Spleen (tissue), 11 donors: ENCODE measurements around the gene TNPO3. TPM values are rescaled to one million over a fixed set of nuclear protein-coding genes. Genes with fewer than 3 reads are reported as not detected.
"Not testable (repeated sequence)": the region's sequence is repeated elsewhere in the genome, so short reads cannot be mapped to it uniquely, and the experiment has no call there.

ENCODE experiments used
- DNase-seq: peaks from one replicate; pipeline ENCODE4 v3.0.0-alpha.2; 2020
- H3K27ac ChIP-seq, 8 donors: fragments of 200-600 bp; sonication (generic) in 7 of 8; 1 replicate in 4 of 8; 2 replicates in 4 of 8; pipeline versions ENCODE4 v1.5.0 to v1.8.0; 2016 to 2021; ENCODE audit warnings: inconsistent platforms in 4 of 8, mild to moderate bottlenecking in 4 of 8, moderate library complexity in 1 of 8
- H3K27me3 ChIP-seq, 7 donors: fragments of 200-600 bp; sonication (generic) in 6 of 7; replicated peaks in 1 of 7; 1 replicate in 4 of 7; 2 replicates in 3 of 7; pipeline versions ENCODE4 v1.5.0 to v1.8.0; 2016 to 2021; ENCODE audit warnings: inconsistent platforms in 3 of 7, mild to moderate bottlenecking in 1 of 7
- H3K36me3 ChIP-seq, 6 donors: fragments of 200-600 bp; sonication (generic) in 5 of 6; 1 replicate in 4 of 6; 2 replicates in 2 of 6; pipeline versions ENCODE4 v1.5.0 to v1.8.0; 2016 to 2021; ENCODE audit warnings: inconsistent platforms in 2 of 6
- H3K4me1 ChIP-seq, 6 donors: fragments of 200-600 bp; sonication (generic) in 5 of 6; 1 replicate in 3 of 6; 2 replicates in 3 of 6; pipeline versions ENCODE4 v1.5.0 to v1.8.0; 2016 to 2021; ENCODE audit warnings: inconsistent platforms in 3 of 6
- H3K4me3 ChIP-seq, 8 donors: fragments of 200-600 bp; sonication (generic) in 7 of 8; 1 replicate in 4 of 8; 2 replicates in 4 of 8; pipeline versions ENCODE4 v1.5.0 to v1.8.0; 2016 to 2021; ENCODE audit warnings: inconsistent platforms in 4 of 8, mild to moderate bottlenecking in 4 of 8, moderate library complexity in 2 of 8
- H3K9me3 ChIP-seq, 8 donors: fragments of 200-600 bp; sonication (generic) in 7 of 8; 1 replicate in 4 of 8; 2 replicates in 4 of 8; pipeline versions ENCODE4 v1.5.0 to v1.8.0; 2016 to 2021; ENCODE audit warnings: inconsistent platforms in 4 of 8
- CTCF ChIP-seq, 11 experiments: fragments of 200-600 bp in 7 of 11; fragments of 450-650 bp in 4 of 11; sonication (generic) in 4 of 11; IDR thresholded peaks in 8 of 11; conservative IDR thresholded peaks in 3 of 11; 1 replicate in 7 of 11; 2 replicates in 4 of 11; pipeline versions ENCODE4 v1.4.0 to v1.8.0; 2016 to 2021; ENCODE audit warnings: antibody characterized with exemption in 11 of 11, inconsistent platforms in 4 of 11, mild to moderate bottlenecking in 1 of 11
- POLR2A ChIP-seq, 3 donors: fragments of 450-650 bp; IDR thresholded peaks; one replicate each; pipeline ENCODE4 v1.5.1; 2017; ENCODE audit warnings: antibody characterized with exemption in 3 of 3, mild to moderate bottlenecking in 1 of 3
- POLR2AphosphoS5 ChIP-seq, 3 donors: sonication (generic); formaldehyde crosslinking; IDR thresholded peaks; one replicate each; pipeline ENCODE4 v1.5.1; 2017; ENCODE audit warnings: antibody characterized with exemption in 3 of 3
- WGBS, 5 donors: extraction: QIAGEN DNeasy Blood & Tissue Kit in 3 of 5; methylation state at CpG; one replicate each; pipeline versions ENCODE4 v1.1.5 to v1.1.7; 2013 to 2018; 5-methylcytosine and 5-hydroxymethylcytosine counted together
- intact Hi-C: fragments of 100-400 bp; cut with DNase I; formaldehyde crosslinking; loops from one replicate; pipeline ENCODE4 v1.15.0; 2023; ENCODE audit warnings: low total_unique reads
- polyA plus RNA-seq, 3 donors: library from polyadenylated mRNA; stranded (reverse); fragments of 200-250 nt; gene quantifications; one replicate each; pipeline ENCODE4 v1.2.1, GENCODE V29; 2013
- total RNA-seq, 7 donors: library from RNA; depleted of rRNA in 3 of 7; stranded (reverse); fragments of >200 nt in 3 of 7; fragmentation: NEBNext Ultra II Directional in 4 of 7; extraction: Animal tissue kit (Norgen Biotek cat#: 25700) in 4 of 7; gene quantifications; one replicate each; pipeline versions ENCODE4 v1.1.0 to v1.2.1, GENCODE V29; 2016 to 2021
- donor health status: healthy with polysubstance abuse.
- donor health status: DM: no; HTN: no; CAD: no; lungs with moderate emphysema.
- donor health status: DM: no; HTN: no; CAD: no.
- donor health status: Bipolar disorder and iron deficiency.
- donor health status: healthy.
- donor health status: DM: no; HTN: no; CAD: no.
- donor health status: DM: yes; HTN: yes; CAD: no.

The TNPO3 gene
- total and polyA plus RNA-seq, 10 donors: 11.2 to 49.0 (median 35.1) TPM

- Histone ChIP-seq H3K4me1 (peaks cover 0 to 32% (median 17%) of the 10 kb centered on the region in 6 donors), H3K27me3 (no peaks in the 10 kb centered on the region), H3K27ac (no peak overlapping the region), H3K9me3 (no peaks in the 10 kb centered on the region), H3K4me3 (no peak overlapping the region), H3K36me3 (peaks cover 0 to 98% (median 58%) of the 10 kb centered on the region in 6 donors)
- 90 to 94% (median 92%) methylated on average over 4 of the region's 4 CpGs for WGBS, 5 donors
- intact Hi-C loops: no loop called here
- TF ChIP-seq CTCF (IDR thresholded peaks at IDR 0.05 in 8 of 11, conservative IDR thresholded peaks at IDR 0.05 in 3 of 11) (no peak), POLR2A (IDR thresholded peaks at IDR 0.05) (no peak), POLR2AphosphoS5 (IDR thresholded peaks at IDR 0.05) (no peak)
- DNase-seq: no peak
These were observed 49.7 kb downstream of the TNPO3 start for GRCh38 chr7:129005186-129005585.

GRCh38 chr7:128997181-128997580 is 57.7 kb downstream of the TNPO3 start:
- Histone ChIP-seq H3K36me3 (peaks cover 4 to 100% (median 84%) of the 10 kb centered on the region in 6 donors), H3K4me3 (no peak overlapping the region), H3K9me3 (no peaks in the 10 kb centered on the region), H3K4me1 (no peaks in the 10 kb centered on the region), H3K27me3 (no peaks in the 10 kb centered on the region), H3K27ac (no peak overlapping the region)
- no peak for TF ChIP-seq POLR2AphosphoS5 (IDR thresholded peaks at IDR 0.05)
- no peak for TF ChIP-seq POLR2A (IDR thresholded peaks at IDR 0.05)
- no peak for TF ChIP-seq CTCF (IDR thresholded peaks at IDR 0.05 in 8 of 11, conservative IDR thresholded peaks at IDR 0.05 in 3 of 11)
- intact Hi-C loops: no loop called here
- no peak for DNase-seq
- WGBS, 5 donors: 95 to 97% (median 97%) methylated on average over 5 of the region's 5 CpGs

GRCh38 chr7:128994560-128994959 is 60.4 kb downstream of the TNPO3 start:
- H3K27ac ChIP-seq, H3K4me3 ChIP-seq, H3K27me3 ChIP-seq, DNase-seq, H3K4me1 ChIP-seq, H3K9me3 ChIP-seq, intact Hi-C loops: not testable (repeated sequence)
- H3K36me3 ChIP-seq: peaks cover 4 to 100% (median 81%) of the 10 kb centered on the region in 6 donors
- 96 to 99% (median 96%) methylated on average over 8 of the region's 8 CpGs for WGBS, 5 donors

- Histone ChIP-seq H3K36me3 (peaks cover 4 to 100% (median 80%) of the 10 kb centered on the region in 6 donors), H3K27ac (no peak overlapping the region), H3K9me3 (no peaks in the 10 kb centered on the region), H3K4me1 (no peaks in the 10 kb centered on the region), H3K27me3 (no peaks in the 10 kb centered on the region), H3K4me3 (no peak overlapping the region)
- TF ChIP-seq POLR2AphosphoS5 (IDR thresholded peaks at IDR 0.05) (no peak), CTCF (IDR thresholded peaks at IDR 0.05 in 8 of 11, conservative IDR thresholded peaks at IDR 0.05 in 3 of 11) (no peak), POLR2A (IDR thresholded peaks at IDR 0.05) (no peak)
- intact Hi-C loops: no loop called here
- no peak for DNase-seq
- 92 to 100% (median 95%) methylated on average over 2 of the region's 2 CpGs for WGBS, 5 donors
These were observed 61.5 kb downstream of the TNPO3 start for GRCh38 chr7:128993419-128993818.

- H3K4me3 ChIP-seq: no peak overlapping the region
- H3K27ac ChIP-seq: no peak overlapping the region
- intact Hi-C loops: no loop called here
- no peaks in the 10 kb centered on the region for H3K27me3 ChIP-seq
- H3K4me1 ChIP-seq: no peaks in the 10 kb centered on the region
- no peaks in the 10 kb centered on the region for H3K9me3 ChIP-seq
- H3K36me3 ChIP-seq: peaks cover 0 to 100% (median 84%) of the 10 kb centered on the region in 6 donors
- TF ChIP-seq POLR2A (IDR thresholded peaks at IDR 0.05) (no peak), CTCF (IDR thresholded peaks at IDR 0.05 in 8 of 11, conservative IDR thresholded peaks at IDR 0.05 in 3 of 11) (no peak), POLR2AphosphoS5 (IDR thresholded peaks at IDR 0.05) (no peak)
- DNase-seq: no peak
- 77 to 91% (median 84%) methylated on average over 9 of the region's 9 CpGs for WGBS, 5 donors
These were observed 65.0 kb downstream of the TNPO3 start for GRCh38 chr7:128989961-128990360.
